ENCODE results near the gene LRCH3. TPM values are rescaled to one million over a fixed set of nuclear protein-coding genes. Genes with fewer than 3 reads are reported as not detected.

Gene LRCH3
- polyA plus RNA-seq, 1 experiment = 113 TPM

DNA sequence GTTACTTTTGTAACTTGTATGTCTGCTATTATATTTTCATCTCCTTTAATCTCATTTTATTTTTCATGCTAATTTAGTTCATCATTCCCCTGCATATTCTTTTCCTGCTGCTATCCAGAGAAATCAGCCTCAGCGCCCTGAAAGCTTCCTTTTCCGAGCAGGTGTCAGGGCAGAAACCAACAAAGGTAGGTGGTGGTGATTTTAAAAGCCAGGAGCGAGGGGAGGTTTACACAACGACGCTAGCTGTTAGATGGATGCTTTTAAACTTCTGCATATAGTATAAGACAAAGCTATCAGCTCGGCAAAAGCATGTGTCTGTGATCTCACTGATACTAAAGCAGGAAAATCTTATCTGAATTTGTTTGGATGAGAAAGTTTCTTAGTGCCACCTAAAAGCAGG, 75.0 kb downstream of the LRCH3 start:
- ChIA-PET CTCF (no interaction called here), POLR2A (no interaction called here)
- TF ChIP-seq, protein P1, sequence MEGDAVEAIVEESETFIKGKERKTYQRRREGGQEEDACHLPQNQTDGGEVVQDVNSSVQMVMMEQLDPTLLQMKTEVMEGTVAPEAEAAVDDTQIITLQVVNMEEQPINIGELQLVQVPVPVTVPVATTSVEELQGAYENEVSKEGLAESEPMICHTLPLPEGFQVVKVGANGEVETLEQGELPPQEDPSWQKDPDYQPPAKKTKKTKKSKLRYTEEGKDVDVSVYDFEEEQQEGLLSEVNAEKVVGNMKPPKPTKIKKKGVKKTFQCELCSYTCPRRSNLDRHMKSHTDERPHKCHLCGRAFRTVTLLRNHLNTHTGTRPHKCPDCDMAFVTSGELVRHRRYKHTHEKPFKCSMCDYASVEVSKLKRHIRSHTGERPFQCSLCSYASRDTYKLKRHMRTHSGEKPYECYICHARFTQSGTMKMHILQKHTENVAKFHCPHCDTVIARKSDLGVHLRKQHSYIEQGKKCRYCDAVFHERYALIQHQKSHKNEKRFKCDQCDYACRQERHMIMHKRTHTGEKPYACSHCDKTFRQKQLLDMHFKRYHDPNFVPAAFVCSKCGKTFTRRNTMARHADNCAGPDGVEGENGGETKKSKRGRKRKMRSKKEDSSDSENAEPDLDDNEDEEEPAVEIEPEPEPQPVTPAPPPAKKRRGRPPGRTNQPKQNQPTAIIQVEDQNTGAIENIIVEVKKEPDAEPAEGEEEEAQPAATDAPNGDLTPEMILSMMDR (IDR thresholded peaks at IDR 0.05; ENCODE audit: low read depth, low read length) = no peak
- Histone ChIP-seq H3K27me3 (ENCODE audit: control insufficient read depth, insufficient read depth, low read length) (no peaks in the 10 kb centered on the region), H3K9me3 (ENCODE audit: control insufficient read depth, insufficient read depth, low read length) (no peaks in the 10 kb centered on the region), H3K27ac (ENCODE audit: low read depth, low read length) (no peak overlapping the region), H3K4me3 (ENCODE audit: low read depth, low read length) (no peak overlapping the region)
- no peak for DNase-seq (ENCODE audit: low read depth, low spot score)

DNA sequence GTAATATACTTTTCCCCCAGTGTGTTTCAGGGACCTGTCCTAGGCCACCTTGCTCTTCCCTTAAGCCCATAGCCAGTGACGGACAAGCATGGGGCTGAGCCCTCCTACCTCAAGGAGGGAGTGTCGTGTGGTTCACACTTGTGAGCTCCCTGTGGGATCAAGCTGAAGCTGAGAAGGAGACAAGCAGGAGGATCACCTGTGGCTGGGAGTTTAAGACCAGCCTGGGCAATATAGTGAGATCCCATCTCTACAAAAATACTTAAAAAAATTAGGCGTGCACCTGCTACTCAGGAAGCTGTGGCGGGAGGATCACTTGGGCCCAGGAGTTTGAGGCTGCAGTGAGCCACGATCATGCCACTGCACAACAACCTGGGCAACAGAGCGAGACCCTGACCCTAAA, 82.3 kb downstream of the LRCH3 start:
- DNase-seq (ENCODE audit: low read depth, low spot score) = no peak
- Histone ChIP-seq H3K27ac (ENCODE audit: low read depth, low read length) (no peak overlapping the region), H3K9me3 (ENCODE audit: control insufficient read depth, insufficient read depth, low read length) (no peaks in the 10 kb centered on the region), H3K27me3 (ENCODE audit: control insufficient read depth, insufficient read depth, low read length) (no peaks in the 10 kb centered on the region), H3K4me3 (ENCODE audit: low read depth, low read length) (no peak overlapping the region)
- TF ChIP-seq, protein P1 (IDR thresholded peaks at IDR 0.05; ENCODE audit: low read depth, low read length) = no peak
- CTCF ChIA-PET = no interaction called here
- POLR2A ChIA-PET = no interaction called here

DNA sequence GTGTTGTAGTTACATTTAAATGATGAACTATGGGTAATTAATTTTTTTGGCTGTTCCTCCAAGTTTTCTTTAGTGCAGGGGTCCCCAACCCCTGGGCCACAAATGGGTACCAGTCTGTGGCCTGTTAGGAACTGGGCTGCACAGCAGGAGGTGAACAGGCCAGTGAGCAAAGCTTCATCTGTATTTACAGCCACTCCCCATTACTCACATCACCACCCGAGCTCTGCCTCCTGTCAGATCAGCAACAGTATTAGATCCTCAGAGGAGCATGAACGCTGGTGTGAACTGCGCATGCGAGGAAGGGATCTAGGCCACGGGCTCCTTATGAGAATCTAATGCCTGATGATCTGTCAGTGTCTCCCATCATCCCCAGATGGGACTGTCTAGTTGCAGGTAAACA, 83.0 kb downstream of the LRCH3 start:
- POLR2A ChIA-PET = no interaction called here
- CTCF ChIA-PET = no interaction called here

DNA sequence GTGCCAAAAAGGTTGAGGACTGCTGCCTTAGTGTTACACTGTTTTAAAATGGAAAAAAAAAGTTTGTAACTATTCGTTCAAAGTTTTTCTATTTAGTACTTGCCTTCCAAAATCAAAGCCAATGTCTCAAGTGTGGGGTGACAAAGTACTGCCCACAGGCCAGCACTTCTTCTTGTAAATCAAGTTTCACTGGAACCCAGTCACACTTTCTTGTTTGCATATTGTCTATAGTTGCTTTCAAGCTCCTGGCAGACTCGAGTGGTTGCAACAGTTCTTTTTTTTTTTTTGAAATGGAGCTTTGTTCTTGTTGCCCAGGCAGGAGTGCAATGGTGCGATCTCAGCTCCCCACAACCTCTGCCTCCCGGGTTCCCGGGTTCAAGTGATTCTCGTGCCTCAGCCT, 83.6 kb downstream of the LRCH3 start:
- no peak for DNase-seq (ENCODE audit: low read depth, low spot score)
- no peaks in the 10 kb centered on the region for H3K27me3 ChIP-seq (ENCODE audit: control insufficient read depth, insufficient read depth, low read length)
- TF ChIP-seq, protein P1 (IDR thresholded peaks at IDR 0.05; ENCODE audit: low read depth, low read length) = no peak
- no peak overlapping the region for H3K4me3 ChIP-seq (ENCODE audit: low read depth, low read length)
- H3K9me3 ChIP-seq (ENCODE audit: control insufficient read depth, insufficient read depth, low read length) = no peaks in the 10 kb centered on the region
- H3K27ac ChIP-seq (ENCODE audit: low read depth, low read length) = no peak overlapping the region
- CTCF ChIA-PET = no interaction called here
- POLR2A ChIA-PET = interaction anchor here (0.5 kb wide), 1 partner anchor 17 kb away, joined by 3 read pairs; no protein-coding TSS in a partner anchor

More for the DNA sequence above, 83.0 kb downstream of the LRCH3 start:
- no peak overlapping the region for H3K4me3 ChIP-seq (ENCODE audit: low read depth, low read length)
- H3K9me3 ChIP-seq (ENCODE audit: control insufficient read depth, insufficient read depth, low read length) = no peaks in the 10 kb centered on the region
- no peak for DNase-seq (ENCODE audit: low read depth, low spot score)
- TF ChIP-seq, protein P1 (IDR thresholded peaks at IDR 0.05; ENCODE audit: low read depth, low read length) = no peak
- H3K27ac ChIP-seq (ENCODE audit: low read depth, low read length) = no peak overlapping the region
- H3K27me3 ChIP-seq (ENCODE audit: control insufficient read depth, insufficient read depth, low read length) = no peaks in the 10 kb centered on the region

DNA sequence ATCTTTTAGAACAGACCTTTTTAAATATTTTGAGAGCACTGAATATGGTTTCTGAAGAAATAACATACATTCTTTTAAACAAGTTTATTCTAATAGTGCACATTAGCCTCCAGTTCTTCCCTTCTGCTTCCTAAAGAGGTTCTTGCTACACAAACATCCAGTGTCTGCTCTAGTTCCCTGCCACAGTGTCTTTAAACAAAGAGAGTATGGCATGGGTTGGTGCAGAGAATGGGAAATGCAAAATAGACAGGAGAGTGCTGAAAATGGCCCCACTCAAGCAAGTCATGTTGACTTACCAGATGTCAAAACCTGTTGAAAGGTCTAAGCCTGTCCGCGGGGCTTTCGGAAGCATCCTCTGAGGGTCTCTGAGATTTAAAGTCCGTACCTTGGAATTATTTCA, 86.8 kb downstream of the LRCH3 start:
- ChIA-PET CTCF (no interaction called here), POLR2A (no interaction called here)
- no peak overlapping the region for H3K27ac ChIP-seq (ENCODE audit: low read depth, low read length)
- H3K9me3 ChIP-seq (ENCODE audit: control insufficient read depth, insufficient read depth, low read length) = no peaks in the 10 kb centered on the region
- DNase-seq (ENCODE audit: low read depth, low spot score) = no peak
- H3K4me3 ChIP-seq (ENCODE audit: low read depth, low read length) = no peak overlapping the region
- TF ChIP-seq, protein P1 (IDR thresholded peaks at IDR 0.05; ENCODE audit: low read depth, low read length) = no peak
- H3K27me3 ChIP-seq (ENCODE audit: control insufficient read depth, insufficient read depth, low read length) = no peaks in the 10 kb centered on the region
